Activated CD4-positive, CD25-positive, alpha-beta regulatory T cell treated with anti-CD3 and anti-CD28 coated beads, Interleukin-2, amount 50 U/mL, for 72 hours (primary cell): ENCODE data around the gene NDUFB11.
A peak's percentile ranks its signal among the peaks of the same experiment; 100 is the strongest.

Experiments used
- DNase-seq: peaks from one replicate; pipeline ENCODE4 v3.0.0; 2021

Gene NDUFB11

DNA sequence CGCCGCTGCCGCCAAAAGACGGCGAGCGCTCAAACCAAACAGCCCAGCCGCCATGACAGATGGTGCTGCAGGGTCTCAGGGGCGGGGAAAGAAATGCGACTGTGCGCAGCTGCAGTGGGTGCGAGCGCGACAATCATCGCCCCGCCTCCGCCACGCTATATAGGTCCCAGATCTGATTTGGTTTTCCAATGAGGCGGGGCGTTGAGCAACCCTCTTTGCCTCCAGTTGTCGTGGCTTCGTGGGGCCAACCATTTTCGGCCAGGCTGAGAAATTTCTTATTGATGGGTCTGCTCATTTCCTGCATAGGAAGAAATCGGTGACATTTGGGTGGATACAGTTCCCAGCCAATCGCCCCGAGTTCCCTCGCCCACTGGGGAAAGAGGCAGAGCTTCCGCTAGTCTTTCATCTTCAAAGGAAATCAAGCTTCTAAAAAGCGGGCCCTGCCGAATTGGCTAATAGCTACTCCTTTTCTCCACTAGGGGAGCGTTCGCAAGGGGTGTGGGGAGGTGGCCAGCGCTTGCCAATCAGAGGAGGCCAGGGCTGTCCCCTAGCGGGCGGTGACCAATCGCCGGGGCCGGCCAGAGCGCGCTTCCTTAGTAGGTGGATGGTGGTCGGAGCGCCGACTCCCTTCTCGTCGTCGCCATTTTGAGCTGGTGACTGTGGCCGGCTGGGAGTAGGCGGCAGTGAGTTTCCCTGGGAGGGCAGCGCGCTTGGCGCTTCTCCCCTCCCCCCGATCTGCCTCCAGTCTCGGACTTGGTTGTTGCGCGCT lies at the start of gene NDUFB11, which contains the start of gene RBM10:
NDUFB11 (minus strand) TSS at position 77 of the 769 bp plus-strand sequence; CDS start at position 54, 23 bp downstream.
RBM10 (plus strand) TSS at position 596 of the 769 bp plus-strand sequence. CDS start 2,261 bp downstream, outside the sequence.
- DNase-seq: peak; percentile 84

DNA sequence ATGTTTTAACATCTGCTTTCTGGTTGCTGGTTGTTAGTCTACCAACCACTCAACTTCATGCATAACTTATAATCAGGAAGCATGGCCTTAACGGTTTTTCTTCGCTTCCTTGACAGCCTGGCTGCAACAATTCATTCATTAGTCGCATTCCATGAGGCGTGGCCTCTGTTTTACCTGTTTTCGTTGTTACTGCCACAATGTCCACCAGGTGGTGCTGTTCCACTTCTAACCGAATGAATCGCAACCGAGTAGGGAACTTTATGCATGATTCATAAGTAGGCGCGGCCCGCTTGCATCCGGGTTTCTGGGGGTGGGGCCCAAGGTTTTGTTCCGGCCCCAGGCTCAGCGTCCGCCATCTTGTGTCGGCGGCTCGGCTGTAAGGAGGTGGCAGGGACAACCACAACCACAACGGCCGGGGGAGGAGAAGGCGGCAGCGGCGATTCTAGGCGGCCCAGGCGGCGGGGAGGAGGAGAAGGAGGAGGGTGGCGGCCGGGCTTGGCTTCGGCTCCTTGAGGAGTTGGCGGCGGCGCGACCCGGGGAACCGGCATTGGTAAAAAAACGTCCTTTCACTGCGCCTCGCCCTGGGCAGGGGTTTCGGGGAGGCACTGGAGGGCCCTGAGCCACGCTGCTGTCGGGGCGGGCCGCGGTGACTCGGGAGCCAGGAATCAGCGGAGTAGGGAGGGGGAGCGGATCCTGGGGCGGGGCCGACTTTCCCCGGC lies 49.1 kb upstream of the NDUFB11 start, which contains the start of gene UBA1:
UBA1 (plus strand) TSS at position 355 of the 719 bp plus-strand sequence. CDS start 4,974 bp downstream, outside the sequence.
- peak; percentile 96 for DNase-seq

- no peak for DNase-seq
Observed at GRCh38 chrX:47191806-47192401, 47.4 kb upstream of the NDUFB11 start.

DNA sequence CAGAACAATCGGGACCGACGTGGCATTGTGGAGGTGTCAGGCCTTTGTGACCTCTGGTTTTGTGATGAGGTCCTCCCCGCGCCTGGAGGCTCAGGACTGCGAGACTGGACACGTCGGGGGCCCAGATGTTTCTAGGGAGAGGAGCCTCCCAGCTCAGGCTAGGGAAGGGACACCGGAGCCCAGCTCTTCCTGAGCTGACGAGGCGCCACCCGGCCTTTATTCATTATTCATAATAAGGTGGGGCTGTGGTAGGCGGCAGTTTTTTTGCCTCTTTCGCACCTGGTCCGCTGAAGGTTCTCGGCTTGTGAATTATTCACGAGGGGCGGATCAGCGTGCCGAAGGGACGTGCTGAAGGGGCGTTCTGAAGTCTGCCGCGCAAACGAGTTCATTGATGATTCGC lies 46.8 kb upstream of the NDUFB11 start:
- peak; percentile 34 for DNase-seq

DNA sequence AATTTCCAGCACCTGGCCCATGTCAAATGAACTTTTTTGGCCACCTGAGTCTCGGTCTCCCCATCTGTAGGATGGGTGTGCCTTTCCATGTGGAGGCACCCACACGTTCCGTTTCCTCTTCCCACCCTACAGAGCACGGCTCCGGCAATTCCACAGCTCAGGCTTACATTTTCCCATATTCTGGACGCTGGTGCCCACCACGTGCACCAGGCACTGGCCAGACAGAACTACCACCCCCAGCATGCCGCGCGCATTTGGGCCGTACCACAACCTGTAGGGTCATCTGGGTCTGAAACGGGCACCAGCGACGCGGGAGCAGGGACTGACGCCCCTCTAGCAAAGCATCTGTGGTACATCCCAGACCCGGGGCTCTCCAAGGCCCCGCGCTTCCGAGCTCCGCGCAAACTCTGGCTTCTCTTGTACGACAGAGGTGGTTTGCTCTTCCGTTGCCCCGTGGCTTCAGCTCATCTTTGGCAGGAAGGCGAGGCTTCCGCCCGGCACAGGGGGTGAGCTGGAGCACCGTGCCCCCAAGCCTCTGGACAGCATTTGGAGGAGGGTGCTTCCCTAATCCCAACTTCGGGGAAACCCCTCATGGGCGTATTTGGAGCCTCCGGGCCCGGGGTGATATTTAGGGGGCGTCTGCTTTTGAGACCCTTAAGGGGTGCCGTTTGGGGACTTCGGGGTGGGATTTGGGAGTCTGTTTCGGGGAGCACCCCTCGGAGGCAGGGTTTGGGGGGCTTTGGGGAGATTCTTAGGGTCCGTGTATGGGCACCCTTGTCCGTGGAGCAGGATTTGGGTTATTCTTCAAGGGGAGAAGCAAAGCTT lies 46.2 kb upstream of the NDUFB11 start:
- DNase-seq: peak; percentile 77

- DNase-seq: no peak
Observed at GRCh38 chrX:47189906-47190305, 45.4 kb upstream of the NDUFB11 start.

- DNase-seq: no peak
Observed at GRCh38 chrX:47187106-47187677, 42.7 kb upstream of the NDUFB11 start.

DNA sequence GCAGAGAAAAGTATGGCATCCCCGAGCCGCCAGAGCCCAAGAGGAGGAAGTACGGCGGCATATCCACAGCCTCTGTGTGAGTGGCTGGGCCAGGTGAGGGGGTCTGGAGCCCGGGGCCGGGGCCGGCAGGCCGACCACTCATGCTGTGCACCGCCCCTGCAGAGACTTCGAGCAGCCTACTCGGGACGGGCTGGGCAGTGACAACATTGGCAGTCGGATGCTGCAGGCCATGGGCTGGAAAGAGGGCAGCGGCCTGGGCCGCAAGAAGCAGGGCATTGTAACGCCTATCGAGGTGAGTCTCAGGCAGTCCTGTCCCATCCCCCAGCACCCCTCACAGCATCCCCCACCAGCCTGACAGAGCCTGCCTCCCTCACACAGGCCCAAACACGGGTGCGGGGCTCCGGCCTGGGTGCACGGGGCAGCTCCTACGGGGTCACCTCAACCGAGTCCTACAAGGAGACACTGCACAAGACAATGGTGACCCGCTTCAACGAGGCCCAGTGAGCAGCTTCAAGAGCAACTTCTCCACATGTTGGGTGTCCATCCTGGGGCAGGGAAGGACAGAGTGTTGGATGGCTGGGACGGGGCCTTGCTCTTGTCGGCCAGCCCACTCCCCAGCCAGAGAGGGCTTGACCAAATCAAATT lies 41.7 kb upstream of the NDUFB11 start:
- DNase-seq: no peak

DNA sequence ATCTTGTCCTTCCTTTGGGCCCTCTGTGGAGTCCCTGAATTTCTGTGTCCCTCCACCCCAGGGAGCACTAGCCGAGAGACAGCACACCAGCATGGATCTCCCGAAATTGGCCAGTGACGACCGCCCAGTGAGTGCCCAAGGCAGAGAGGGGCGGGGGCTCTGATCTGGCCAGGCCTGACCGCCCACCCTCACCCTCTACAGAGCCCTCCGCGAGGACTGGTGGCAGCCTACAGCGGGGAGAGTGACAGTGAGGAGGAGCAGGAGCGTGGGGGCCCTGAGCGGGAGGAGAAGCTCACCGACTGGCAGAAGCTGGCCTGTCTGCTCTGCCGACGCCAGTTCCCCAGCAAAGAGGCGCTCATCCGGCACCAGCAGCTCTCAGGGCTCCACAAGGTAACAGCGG lies 40.7 kb upstream of the NDUFB11 start:
- no peak for DNase-seq

GRCh38 chrX:47184486-47184885 lies 40.0 kb upstream of the NDUFB11 start:
- DNase-seq: no peak

DNA sequence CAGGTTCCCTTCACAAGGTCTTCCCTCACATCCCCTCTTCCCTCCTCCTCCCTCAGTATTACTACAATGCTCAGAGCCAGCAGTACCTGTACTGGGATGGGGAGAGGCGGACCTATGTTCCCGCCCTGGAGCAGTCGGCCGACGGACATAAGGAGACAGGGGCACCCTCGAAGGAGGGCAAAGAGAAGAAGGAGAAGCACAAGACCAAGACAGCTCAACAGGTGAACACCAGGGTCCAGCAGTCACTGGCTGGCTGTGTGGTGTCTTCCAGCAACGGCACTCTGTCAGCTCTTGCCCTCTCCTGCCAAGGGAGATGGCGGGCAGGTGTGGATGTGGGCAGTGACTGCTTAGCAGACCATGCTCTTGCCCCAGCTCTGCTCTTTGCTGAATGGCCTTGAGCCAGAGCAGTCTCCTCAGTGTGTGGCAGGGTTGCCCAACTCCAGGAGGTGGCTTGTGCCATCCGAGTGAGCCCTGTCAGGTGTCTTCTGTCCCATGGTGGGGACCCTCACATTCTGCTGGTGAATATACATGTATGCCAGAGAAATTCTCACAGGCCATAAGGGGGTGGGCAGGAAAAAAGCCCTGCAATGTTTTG lies 37.7 kb upstream of the NDUFB11 start:
- no peak for DNase-seq

DNA sequence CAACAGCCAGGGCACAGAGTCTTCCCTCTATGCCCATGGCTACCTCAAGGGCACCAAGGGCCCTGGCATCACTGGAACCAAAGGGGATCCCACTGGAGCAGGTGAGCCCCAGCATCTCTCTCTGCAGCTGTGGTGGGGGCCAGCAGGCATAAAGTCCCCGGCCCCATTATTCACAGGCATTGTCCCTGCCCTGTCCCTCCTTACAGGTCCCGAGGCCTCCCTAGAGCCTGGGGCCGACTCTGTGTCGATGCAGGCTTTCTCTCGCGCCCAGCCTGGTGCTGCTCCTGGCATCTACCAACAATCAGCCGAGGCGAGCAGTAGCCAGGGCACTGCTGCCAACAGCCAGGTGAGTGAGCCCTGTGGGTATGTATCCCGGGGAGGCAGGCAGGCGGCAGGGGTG lies 36.8 kb upstream of the NDUFB11 start:
- DNase-seq: no peak

- no peak for DNase-seq
Observed at GRCh38 chrX:47180346-47180745, 35.8 kb upstream of the NDUFB11 start.

DNA sequence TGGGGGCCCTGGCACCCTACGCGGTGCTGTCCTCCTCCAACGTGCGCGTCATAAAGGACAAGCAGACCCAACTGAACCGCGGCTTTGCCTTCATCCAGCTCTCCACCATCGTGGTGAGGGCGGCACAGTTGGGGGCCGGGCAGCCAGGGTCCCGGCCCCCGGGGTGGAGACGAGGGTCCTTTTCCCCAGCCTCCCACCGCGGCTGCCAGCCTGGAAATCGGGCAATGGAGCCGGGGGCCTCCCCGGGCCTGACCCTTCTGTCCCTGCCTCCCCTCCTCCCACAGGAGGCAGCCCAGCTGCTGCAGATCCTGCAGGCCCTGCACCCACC lies 35.4 kb upstream of the NDUFB11 start:
- DNase-seq: no peak

- DNase-seq: no peak
Observed at GRCh38 chrX:47179221-47179927, 34.9 kb upstream of the NDUFB11 start.

- no peak for DNase-seq
Observed at GRCh38 chrX:47178337-47178736, 33.8 kb upstream of the NDUFB11 start.

GRCh38 chrX:47177079-47177478 lies 32.6 kb upstream of the NDUFB11 start:
- DNase-seq: no peak

- DNase-seq: peak; percentile 24
Observed at GRCh38 chrX:47176101-47176740, 31.7 kb upstream of the NDUFB11 start.

GRCh38 chrX:47175588-47175980 lies 31.1 kb upstream of the NDUFB11 start:
- DNase-seq: no peak

DNA sequence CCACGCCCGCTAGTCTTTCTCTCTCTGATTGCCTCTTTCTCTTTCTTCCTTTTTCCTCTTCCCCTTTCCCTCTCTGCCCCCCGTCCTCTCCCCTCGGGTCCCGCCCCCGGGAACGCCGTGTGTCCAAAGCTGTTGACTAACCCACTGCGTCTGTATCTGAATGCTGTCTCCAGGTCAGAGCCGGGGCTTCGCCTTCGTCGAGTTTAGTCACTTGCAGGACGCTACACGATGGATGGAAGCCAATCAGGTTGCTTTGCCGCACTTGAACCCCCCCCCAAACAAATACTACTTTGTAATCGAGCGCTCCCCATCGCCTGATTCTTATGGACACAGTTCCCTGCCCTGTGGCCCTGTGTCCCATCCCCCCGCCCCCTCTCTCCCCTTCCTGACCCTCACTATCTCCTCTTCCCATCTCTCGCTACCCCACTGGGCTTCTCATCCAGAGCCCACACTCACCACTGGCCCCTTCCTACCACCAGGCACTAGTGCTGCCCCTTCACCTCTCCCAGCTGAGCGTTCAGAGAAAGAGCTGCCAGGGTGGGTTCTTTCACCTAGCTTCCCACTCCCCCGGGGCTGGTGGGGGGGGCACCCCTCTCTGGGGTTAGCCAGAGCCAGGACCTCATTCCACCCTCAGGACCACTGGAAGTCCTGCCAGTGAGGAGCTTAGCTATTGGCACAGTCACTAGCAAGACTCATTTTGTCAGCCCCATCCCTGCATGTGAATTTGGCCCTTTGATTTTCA lies 30.5 kb upstream of the NDUFB11 start:
- DNase-seq: no peak
